ENCODE measurements around the gene PPP2R2B.

PPP2R2B gene

GRCh38 chr5:146671561-146672295 is 206.8 kb downstream of the PPP2R2B start:
- TF ChIP-seq TCF12 (IDR thresholded peaks at IDR 0.05; ENCODE audit: low read depth) (no peak), TAF1 (IDR thresholded peaks at IDR 0.05; ENCODE audit: low read depth) (no peak), RAD21 (IDR thresholded peaks at IDR 0.05; ENCODE audit: low read depth) (no peak), MAX (IDR thresholded peaks at IDR 0.05) (no peak), CREB1 (IDR thresholded peaks at IDR 0.05; ENCODE audit: low read depth) (no peak), CEBPB (IDR thresholded peaks at IDR 0.05) (no peak), FOXM1 (IDR thresholded peaks at IDR 0.05; ENCODE audit: borderline replicate concordance, low read depth) (no peak), EGR1 (IDR thresholded peaks at IDR 0.05) (no peak), EP300 (IDR thresholded peaks at IDR 0.05; ENCODE audit: borderline replicate concordance) (no peak), ZBTB7A (IDR thresholded peaks at IDR 0.05; ENCODE audit: low read depth) (no peak)
- TF ChIP-seq, protein P1, sequence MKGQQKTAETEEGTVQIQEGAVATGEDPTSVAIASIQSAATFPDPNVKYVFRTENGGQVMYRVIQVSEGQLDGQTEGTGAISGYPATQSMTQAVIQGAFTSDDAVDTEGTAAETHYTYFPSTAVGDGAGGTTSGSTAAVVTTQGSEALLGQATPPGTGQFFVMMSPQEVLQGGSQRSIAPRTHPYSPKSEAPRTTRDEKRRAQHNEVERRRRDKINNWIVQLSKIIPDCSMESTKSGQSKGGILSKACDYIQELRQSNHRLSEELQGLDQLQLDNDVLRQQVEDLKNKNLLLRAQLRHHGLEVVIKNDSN (IDR thresholded peaks at IDR 0.05): no peak

DNA sequence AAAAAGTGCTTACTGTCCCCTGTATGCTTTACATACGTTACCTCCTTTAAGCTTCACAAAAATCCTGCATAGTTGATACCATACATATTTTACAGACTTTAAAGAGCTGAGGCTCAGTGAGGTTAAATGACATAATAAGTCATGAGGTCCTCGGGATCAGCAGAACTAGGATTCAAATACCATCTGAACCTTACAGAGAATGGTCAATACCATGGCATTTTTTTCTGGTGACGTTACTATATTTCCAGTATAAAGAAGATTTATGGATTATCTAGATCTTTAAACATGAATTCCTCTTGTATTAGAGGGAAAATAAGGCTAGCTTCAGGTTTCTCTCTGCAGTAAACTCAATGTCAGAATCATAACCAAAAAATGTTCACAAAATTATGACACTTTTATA is 208.9 kb downstream of the PPP2R2B start:
- TF ChIP-seq CREB1 (IDR thresholded peaks at IDR 0.05; ENCODE audit: low read depth) (no peak), YY1 (IDR thresholded peaks at IDR 0.05; ENCODE audit: low read depth) (no peak), ZBTB7A (IDR thresholded peaks at IDR 0.05; ENCODE audit: low read depth) (no peak), REST (IDR thresholded peaks at IDR 0.05; ENCODE audit: low read depth) (no peak), FOXM1 (IDR thresholded peaks at IDR 0.05; ENCODE audit: borderline replicate concordance, low read depth) (no peak), TCF12 (IDR thresholded peaks at IDR 0.05; ENCODE audit: low read depth) (no peak), EGR1 (IDR thresholded peaks at IDR 0.05) (no peak), NFIC (IDR thresholded peaks at IDR 0.05) (no peak), TEAD4 (IDR thresholded peaks at IDR 0.05) (no peak), MAX (IDR thresholded peaks at IDR 0.05) (no peak)
- TF ChIP-seq, protein P1 (IDR thresholded peaks at IDR 0.05): no peak

GRCh38 chr5:146667633-146668272 is 210.8 kb downstream of the PPP2R2B start:
- no peak for TF ChIP-seq EP300 (IDR thresholded peaks at IDR 0.05; ENCODE audit: borderline replicate concordance)
- no peak for TF ChIP-seq TCF12 (IDR thresholded peaks at IDR 0.05; ENCODE audit: low read depth)
- TF ChIP-seq RAD21 (IDR thresholded peaks at IDR 0.05; ENCODE audit: low read depth): no peak
- TF ChIP-seq EGR1 (IDR thresholded peaks at IDR 0.05): no peak
- TF ChIP-seq CREB1 (IDR thresholded peaks at IDR 0.05; ENCODE audit: low read depth): no peak
- TF ChIP-seq NFIC (IDR thresholded peaks at IDR 0.05): no peak

GRCh38 chr5:146662229-146662628 is 216.3 kb downstream of the PPP2R2B start:
- no peak for TF ChIP-seq EP300 (IDR thresholded peaks at IDR 0.05; ENCODE audit: borderline replicate concordance)

- TF ChIP-seq, protein P1 (IDR thresholded peaks at IDR 0.05): no peak
- TF ChIP-seq TEAD4 (IDR thresholded peaks at IDR 0.05) (no peak), FOXM1 (IDR thresholded peaks at IDR 0.05; ENCODE audit: borderline replicate concordance, low read depth) (no peak), ZBTB7A (IDR thresholded peaks at IDR 0.05; ENCODE audit: low read depth) (no peak), NFIC (IDR thresholded peaks at IDR 0.05) (no peak), RAD21 (IDR thresholded peaks at IDR 0.05; ENCODE audit: low read depth) (no peak), MAX (IDR thresholded peaks at IDR 0.05) (no peak), CEBPB (IDR thresholded peaks at IDR 0.05) (no peak), TCF12 (IDR thresholded peaks at IDR 0.05; ENCODE audit: low read depth) (no peak), EP300 (IDR thresholded peaks at IDR 0.05; ENCODE audit: borderline replicate concordance) (no peak), REST (IDR thresholded peaks at IDR 0.05; ENCODE audit: low read depth) (no peak), TAF1 (IDR thresholded peaks at IDR 0.05; ENCODE audit: low read depth) (no peak), EGR1 (IDR thresholded peaks at IDR 0.05) (no peak), YY1 (IDR thresholded peaks at IDR 0.05; ENCODE audit: low read depth) (no peak), CREB1 (IDR thresholded peaks at IDR 0.05; ENCODE audit: low read depth) (no peak)
These were observed 218.1 kb downstream of the PPP2R2B start for GRCh38 chr5:146660376-146660960.
